Hippocampal formation (tissue), 2 donors: ENCODE results near the gene DHX16.

Experiments
- DNase-seq, 2 donors: peaks; one replicate each; lab custom pipeline; 2025; lab: John Stamatoyannopoulos, UW

DHX16 gene

GRCh38 chr6:30691208-30691847 is 18.5 kb upstream of the DHX16 start:
- no peak for DNase-seq

- peak; percentile 78 to 92 for DNase-seq
Observed at GRCh38 chr6:30690403-30691207, 17.8 kb upstream of the DHX16 start, which contains the start of gene NRM. Gene NRM (minus strand): TSS chr6:30690984. CDS start chr6:30690974, 10 bp downstream.

GRCh38 chr6:30689985-30690384 is 17.2 kb upstream of the DHX16 start:
- DNase-seq: no peak

- no peak for DNase-seq
Observed at GRCh38 chr6:30689022-30689865, 16.4 kb upstream of the DHX16 start.

- DNase-seq: no peak
Observed at GRCh38 chr6:30688569-30688968, 15.8 kb upstream of the DHX16 start.

GRCh38 chr6:30687659-30688431 is 15.0 kb upstream of the DHX16 start:
- DNase-seq: no peak

GRCh38 chr6:30686908-30687658 is 14.3 kb upstream of the DHX16 start:
- peak; percentile 46 to 61 for DNase-seq

- DNase-seq: peak in 1 of 2 donors; percentile 47
Observed at GRCh38 chr6:30686009-30686907, 13.5 kb upstream of the DHX16 start, which contains the start of gene PPP1R18. Gene PPP1R18 (minus strand): TSS chr6:30686645. CDS start chr6:30686018, 627 bp downstream.

- DNase-seq: no peak
Observed at GRCh38 chr6:30685157-30686008, 12.6 kb upstream of the DHX16 start.

- no peak for DNase-seq
Observed at GRCh38 chr6:30684386-30685156, 11.8 kb upstream of the DHX16 start.

- DNase-seq: no peak
Observed at GRCh38 chr6:30683980-30684338, 11.2 kb upstream of the DHX16 start.

- DNase-seq: no peak
Observed at GRCh38 chr6:30683183-30683979, 10.6 kb upstream of the DHX16 start.

GRCh38 chr6:30682143-30683117 is 9.6 kb upstream of the DHX16 start:
- DNase-seq: peak in 1 of 2 donors; percentile 57

- no peak for DNase-seq
Observed at GRCh38 chr6:30681766-30682142, 8.9 kb upstream of the DHX16 start.

- DNase-seq: no peak
Observed at GRCh38 chr6:30679765-30680535, 7.1 kb upstream of the DHX16 start.
